GM23248 (cell line): ENCODE measurements around the gene PRDM16. TPM values are rescaled to one million over a fixed set of nuclear protein-coding genes. Genes with fewer than 3 reads are reported as not detected.

Source experiments
- DNase-seq: peaks from one replicate; pipeline ENCODE4 v3.0.0-alpha.2; 2015
- H2AFZ ChIP-seq: fragments of 200-600 bp; sonication (generic); 2 replicates; pipeline ENCODE4 v1.6.1; 2016; ENCODE audit warnings: antibody characterized with exemption
- H3F3A ChIP-seq: fragments of 200-600 bp; sonication (generic); 2 replicates; pipeline ENCODE4 v1.6.1; 2016; ENCODE audit warnings: mild to moderate bottlenecking, antibody characterized with exemption, mixed run types; ENCODE audit not compliant: insufficient read depth
- H3K27ac ChIP-seq: fragments of 200-600 bp; sonication (generic); 2 replicates; pipeline ENCODE4 v1.5.1; 2016; ENCODE audit warnings: mild to moderate bottlenecking
- H3K27me3 ChIP-seq: fragments of 200-600 bp; sonication (generic); replicated peaks from 2 replicates; pipeline ENCODE4 v1.6.1; 2016; ENCODE audit warnings: mild to moderate bottlenecking; ENCODE audit not compliant: insufficient read depth
- H3K36me3 ChIP-seq: fragments of 200-600 bp; sonication (generic); 2 replicates; pipeline ENCODE4 v1.6.1; 2016; ENCODE audit warnings: low read depth, mild to moderate bottlenecking
- H3K4me1 ChIP-seq: fragments of 200-600 bp; sonication (generic); 2 replicates; pipeline ENCODE4 v1.6.1; 2016; ENCODE audit warnings: mild to moderate bottlenecking; ENCODE audit not compliant: insufficient read depth
- H3K4me2 ChIP-seq: fragments of 200-600 bp; sonication (generic); one replicate; pipeline ENCODE4 v1.6.1; 2016; ENCODE audit warnings: mild to moderate bottlenecking; ENCODE audit not compliant: unreplicated experiment
- H3K4me3 ChIP-seq: fragments of 200-600 bp; sonication (generic); 2 replicates; pipeline ENCODE4 v1.5.1; 2016; ENCODE audit warnings: mild to moderate bottlenecking
- H3K79me2 ChIP-seq: fragments of 200-600 bp; sonication (generic); 2 replicates; pipeline ENCODE4 v1.6.1; 2016; ENCODE audit warnings: mild to moderate bottlenecking; ENCODE audit not compliant: insufficient read depth
- H3K9ac ChIP-seq: fragments of 200-600 bp; sonication (generic); 2 replicates; pipeline ENCODE4 v1.6.1; 2016; ENCODE audit warnings: mild to moderate bottlenecking
- H3K9me2 ChIP-seq: fragments of 200-600 bp; sonication (generic); 2 replicates; pipeline ENCODE4 v1.6.1; 2016; ENCODE audit warnings: mixed run types, mild to moderate bottlenecking, moderate library complexity; ENCODE audit not compliant: insufficient read depth
- H3K9me3 ChIP-seq: fragments of 200-600 bp; sonication (generic); one replicate; pipeline ENCODE4 v1.6.1; 2017; ENCODE audit warnings: low read depth
- H4K20me1 ChIP-seq: fragments of 200-600 bp; sonication (generic); 2 replicates; pipeline ENCODE4 v1.6.0; 2016; ENCODE audit not compliant: insufficient read depth
- EZH2 ChIP-seq: fragments of 200-600 bp; sonication (generic); IDR thresholded peaks from 2 replicates; pipeline ENCODE4 v1.6.1; 2018; ENCODE audit warnings: antibody characterized with exemption, mild to moderate bottlenecking; ENCODE audit not compliant: insufficient read depth, poor library complexity, severe bottlenecking
- EZH2phosphoT487 ChIP-seq: fragments of 200-600 bp; sonication (generic); IDR thresholded peaks from 2 replicates; pipeline ENCODE4 v1.6.1; 2018; ENCODE audit warnings: antibody characterized with exemption, moderate library complexity, mild to moderate bottlenecking, low read depth; ENCODE audit not compliant: insufficient read depth
- WGBS, 2 experiments: methylation state at CpG; one replicate each; pipeline ENCODE4 v1.1.6; 2015 to 2017; ENCODE audit warnings: low lambda C conversion rate in 2 of 2, low coverage in 1 of 2; ENCODE audit errors: missing lambda C conversion rate in 2 of 2; 5-methylcytosine and 5-hydroxymethylcytosine counted together
- in situ Hi-C: fragments of 300-500 bp; cut with MboI; formaldehyde crosslinking; loops from 2 replicates; pipeline ENCODE4 v1.15.0; 2020
- polyA plus RNA-seq: library from polyadenylated mRNA; unstranded; fragments of >200 nt; fragmentation: Nextera tagmentation; extraction: Ambion mirVana; gene quantifications from 2 replicates; pipeline ENCODE4 v1.2.1, GENCODE V29; 2016
- total RNA-seq: library from RNA; depleted of rRNA; stranded (reverse); fragments of >200 nt; shearing (Covaris generic); gene quantifications from 2 replicates; pipeline ENCODE4 v1.2.3, GENCODE V29; 2014

Gene PRDM16
- total and polyA plus RNA-seq, 2 experiments from 2014 or later = 0.18 TPM; not detected in 1

DNA sequence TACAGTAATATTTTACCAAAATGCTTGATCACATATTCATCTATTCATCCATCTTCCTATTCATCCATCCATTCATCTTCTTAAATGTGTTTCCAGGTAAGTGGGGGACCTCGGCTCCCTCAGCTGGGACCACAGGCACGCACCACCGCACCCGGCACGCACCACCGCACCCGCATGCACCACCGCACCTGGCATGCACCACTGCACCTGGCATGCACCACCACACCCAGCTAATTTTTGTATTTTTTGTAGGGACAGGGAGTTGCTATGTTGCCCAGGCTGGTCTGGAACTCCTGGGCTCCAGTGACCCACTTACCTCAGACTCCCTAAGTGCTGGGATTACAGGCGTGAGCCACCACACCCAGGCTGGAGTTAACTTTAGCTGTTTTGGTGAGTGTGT lies 26.5 kb upstream of the PRDM16 start:
- no peak for TF ChIP-seq EZH2
- no peak for TF ChIP-seq EZH2phosphoT487
- Histone ChIP-seq H3K9me2 (no peaks in the 10 kb centered on the region), H3K4me1 (no peaks in the 10 kb centered on the region), H3F3A (no peaks in the 10 kb centered on the region), H3K9ac (no peak overlapping the region), H3K79me2 (no peaks in the 10 kb centered on the region), H3K27me3 (peaks cover 7% of the 10 kb centered on the region; the same call in 1 of the 2 replicates), H3K4me3 (no peak overlapping the region), H3K4me2 (no peak overlapping the region), H3K9me3 (no peaks in the 10 kb centered on the region), H3K36me3 (no peaks in the 10 kb centered on the region), H2AFZ (no peak overlapping the region), H3K27ac (no peak overlapping the region), H4K20me1 (no peaks in the 10 kb centered on the region)
- in situ Hi-C loops = no loop called here
- DNase-seq = no peak
- WGBS, 2 experiments = 68 to 77% methylated on average over 9 of the region's 9 CpGs

DNA sequence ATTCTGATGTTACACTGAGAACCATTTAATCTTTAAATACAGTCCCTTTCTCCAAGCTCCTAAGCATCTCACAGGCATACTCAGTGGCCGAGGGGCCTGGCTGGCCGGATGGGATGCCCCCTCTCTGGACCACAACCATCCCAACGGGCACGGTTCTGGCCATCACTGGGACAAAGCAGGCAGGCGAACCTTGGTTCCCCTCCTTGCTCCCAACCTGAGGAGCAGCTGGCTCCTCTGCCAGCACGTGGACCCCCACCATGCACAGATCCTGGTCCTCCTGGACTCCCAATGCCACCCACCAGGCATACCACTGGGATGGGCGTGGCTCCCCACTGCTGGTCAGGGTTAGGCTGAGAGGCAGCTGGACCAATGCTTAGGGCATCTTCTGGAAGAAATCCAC lies 19.8 kb upstream of the PRDM16 start:
- no peaks in the 10 kb centered on the region for H3K27me3 ChIP-seq
- H2AFZ ChIP-seq = no peak overlapping the region
- H3F3A ChIP-seq = no peaks in the 10 kb centered on the region
- no peak overlapping the region for H3K4me3 ChIP-seq
- H3K9me2 ChIP-seq = no peaks in the 10 kb centered on the region
- no peaks in the 10 kb centered on the region for H3K36me3 ChIP-seq
- DNase-seq = no peak
- TF ChIP-seq EZH2 = no peak
- TF ChIP-seq EZH2phosphoT487 = no peak
- in situ Hi-C loops = no loop called here
- H3K4me2 ChIP-seq = no peak overlapping the region
- 14 to 21% methylated on average over 7 of the region's 7 CpGs for WGBS, 2 experiments
- no peaks in the 10 kb centered on the region for H3K79me2 ChIP-seq
- no peak overlapping the region for H3K9ac ChIP-seq
- H4K20me1 ChIP-seq = no peaks in the 10 kb centered on the region
- no peak overlapping the region for H3K27ac ChIP-seq
- H3K4me1 ChIP-seq = no peaks in the 10 kb centered on the region
- no peaks in the 10 kb centered on the region for H3K9me3 ChIP-seq

DNA sequence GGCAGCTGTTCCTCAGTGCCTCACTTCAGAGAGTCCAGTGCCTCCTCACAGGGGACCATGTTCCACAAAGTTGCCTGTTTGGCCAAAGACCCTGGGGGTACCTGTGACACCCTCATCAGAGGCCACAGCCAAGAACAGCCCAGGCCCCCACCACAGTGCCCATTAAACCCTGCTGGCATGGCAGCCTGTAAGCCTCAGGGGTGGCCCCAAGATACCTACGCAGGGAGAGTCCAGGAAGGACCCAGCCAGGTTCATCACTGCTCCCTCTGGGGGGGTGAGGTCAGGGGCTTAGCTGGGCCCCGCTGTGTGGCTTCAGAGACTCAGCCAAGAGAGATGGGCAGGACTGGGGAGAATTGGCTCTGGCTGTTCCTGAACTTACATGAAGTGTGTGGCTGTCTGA lies 19.1 kb upstream of the PRDM16 start:
- H3K27ac ChIP-seq = no peak overlapping the region
- in situ Hi-C loops = no loop called here
- H3K9ac ChIP-seq = no peak overlapping the region
- H3K79me2 ChIP-seq = no peaks in the 10 kb centered on the region
- DNase-seq = no peak
- H3K27me3 ChIP-seq = no peaks in the 10 kb centered on the region
- no peak for TF ChIP-seq EZH2
- no peaks in the 10 kb centered on the region for H4K20me1 ChIP-seq
- no peaks in the 10 kb centered on the region for H3K9me3 ChIP-seq
- no peaks in the 10 kb centered on the region for H3K36me3 ChIP-seq
- H3K4me2 ChIP-seq = no peak overlapping the region
- WGBS, 2 experiments = 21 to 23% methylated on average over 2 of the region's 2 CpGs
- H3K4me3 ChIP-seq = no peak overlapping the region
- H3K9me2 ChIP-seq = no peaks in the 10 kb centered on the region
- H3K4me1 ChIP-seq = no peaks in the 10 kb centered on the region
- H3F3A ChIP-seq = no peaks in the 10 kb centered on the region
- H2AFZ ChIP-seq = no peak overlapping the region

DNA sequence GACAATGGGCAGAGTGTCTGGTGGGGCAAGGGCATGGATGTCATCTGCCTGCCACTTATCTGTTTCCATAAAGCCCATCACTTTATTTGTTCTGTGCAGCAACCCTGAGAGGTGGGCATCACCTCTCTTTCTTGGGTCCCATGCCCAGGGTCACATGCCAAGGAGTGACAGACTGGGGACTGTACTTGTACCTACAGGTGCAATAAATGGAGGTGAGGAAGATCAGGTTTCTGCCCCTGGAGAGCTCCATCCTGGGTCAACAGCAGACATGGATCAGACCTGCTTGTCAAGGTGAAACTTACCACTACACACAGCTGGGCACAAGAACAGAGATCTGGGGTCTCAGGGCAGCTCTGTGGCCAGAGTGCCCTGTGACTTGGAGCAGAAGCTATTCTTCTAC lies 18.4 kb upstream of the PRDM16 start:
- no peaks in the 10 kb centered on the region for H3K36me3 ChIP-seq
- H3K4me2 ChIP-seq = no peak overlapping the region
- in situ Hi-C loops = no loop called here
- no peaks in the 10 kb centered on the region for H3K4me1 ChIP-seq
- H3K4me3 ChIP-seq = no peak overlapping the region
- no peaks in the 10 kb centered on the region for H3K9me2 ChIP-seq
- no peak overlapping the region for H3K9ac ChIP-seq
- no peaks in the 10 kb centered on the region for H4K20me1 ChIP-seq
- no peak for DNase-seq
- no peaks in the 10 kb centered on the region for H3F3A ChIP-seq
- no peak overlapping the region for H3K27ac ChIP-seq
- no peaks in the 10 kb centered on the region for H3K9me3 ChIP-seq
- no peak for TF ChIP-seq EZH2
- TF ChIP-seq EZH2phosphoT487 = no peak
- H2AFZ ChIP-seq = no peak overlapping the region
- no peaks in the 10 kb centered on the region for H3K79me2 ChIP-seq
- H3K27me3 ChIP-seq = no peaks in the 10 kb centered on the region
